B cell (primary cell): ENCODE measurements around the gene ITPK1.

Source experiments
- CTCF ChIP-seq: fragments of 200-600 bp; IDR thresholded peaks from one replicate; pipeline ENCODE4 v1.8.0; 2022; ENCODE audit warnings: antibody characterized with exemption, mild to moderate bottlenecking
- EZH2 ChIP-seq: IDR thresholded peaks from 2 replicates; pipeline ENCODE4 v1.6.1; 2012; ENCODE audit warnings: borderline replicate concordance, low read depth, mild to moderate bottlenecking, moderate library complexity, low read length; ENCODE audit not compliant: insufficient read depth, poor library complexity, severe bottlenecking

GRCh38 chr14:93063393-93063792, 52.3 kb downstream of the ITPK1 start:
- TF ChIP-seq CTCF = no peak
- no peak for TF ChIP-seq EZH2
